Measurements from ENCODE around the gene C1QL2.

C1QL2 gene

GRCh38 chr2:119149611-119150010 is 8.9 kb downstream of the C1QL2 start:
- in situ Hi-C loops (cut with HindIII; ENCODE audit: low pct_unique_long_range_greater_than_20kb, low sequenced_read_pairs): no loop called here
- DNase-seq (ENCODE audit: low read depth in 1 of 2, low spot score in 1 of 2): no peak
- no peak for TF ChIP-seq JUND (IDR thresholded peaks at IDR 0.05; ENCODE audit: low read depth)

- TF ChIP-seq JUND (IDR thresholded peaks at IDR 0.05; ENCODE audit: low read depth): no peak
- in situ Hi-C loops (cut with HindIII; ENCODE audit: low pct_unique_long_range_greater_than_20kb, low sequenced_read_pairs): no loop called here
- DNase-seq (ENCODE audit: low read depth in 1 of 2, low spot score in 1 of 2): no peak
Measured at GRCh38 chr2:119147776-119148715, 10.5 kb downstream of the C1QL2 start.

- in situ Hi-C loops (cut with HindIII; ENCODE audit: low pct_unique_long_range_greater_than_20kb, low sequenced_read_pairs): no loop called here
- no peak for TF ChIP-seq JUND (IDR thresholded peaks at IDR 0.05; ENCODE audit: low read depth)
- DNase-seq (ENCODE audit: low read depth in 1 of 2, low spot score in 1 of 2): no peak
Measured at GRCh38 chr2:119144806-119145205, 13.7 kb downstream of the C1QL2 start.

DNA sequence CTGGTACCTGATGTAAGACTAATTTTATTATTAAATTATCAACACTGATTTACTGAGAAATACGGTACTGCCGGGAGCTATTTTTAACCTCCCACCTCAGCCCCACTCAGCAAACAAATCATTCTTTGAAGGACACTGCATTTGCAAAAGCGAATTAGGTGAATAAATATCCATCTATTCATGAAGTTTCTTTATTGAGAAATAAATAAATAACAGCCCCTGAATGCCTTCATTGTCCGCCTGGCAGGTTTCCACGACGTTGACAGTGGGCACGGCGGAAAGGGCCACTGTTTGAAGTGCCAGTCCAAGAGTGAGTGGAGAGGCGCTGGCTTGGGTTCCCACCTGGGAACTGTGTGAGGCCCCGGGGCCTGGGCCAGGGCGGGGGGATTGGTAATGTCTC is 15.7 kb downstream of the C1QL2 start:
- no peak for TF ChIP-seq JUND (IDR thresholded peaks at IDR 0.05; ENCODE audit: low read depth)
- in situ Hi-C loops (cut with HindIII; ENCODE audit: low pct_unique_long_range_greater_than_20kb, low sequenced_read_pairs): no loop called here
- DNase-seq (ENCODE audit: low read depth in 1 of 2, low spot score in 1 of 2): no peak

DNA sequence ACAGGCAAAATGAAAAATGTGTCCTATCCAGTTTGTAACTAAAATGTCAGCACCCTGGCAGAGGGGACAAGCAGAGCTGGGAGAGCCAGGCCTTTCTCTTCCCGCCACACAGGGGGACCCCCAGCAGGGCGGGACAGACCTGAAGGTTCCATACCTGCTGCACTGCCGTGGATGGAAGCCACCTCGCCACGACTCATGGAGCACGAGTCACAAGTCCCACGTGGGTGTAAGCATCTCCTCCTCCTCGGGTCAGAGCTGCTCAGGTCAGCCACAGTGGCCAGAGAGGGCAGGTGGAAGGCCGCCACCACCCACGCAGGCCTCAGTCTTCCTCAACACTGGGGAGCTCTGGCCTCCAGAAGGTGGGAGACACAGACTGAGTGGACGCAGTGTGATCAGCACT is 21.0 kb downstream of the C1QL2 start:
- in situ Hi-C loops (cut with HindIII; ENCODE audit: low pct_unique_long_range_greater_than_20kb, low sequenced_read_pairs): no loop called here
- no peak for TF ChIP-seq JUND (IDR thresholded peaks at IDR 0.05; ENCODE audit: low read depth)
- no peak for DNase-seq (ENCODE audit: low read depth in 1 of 2, low spot score in 1 of 2)

DNA sequence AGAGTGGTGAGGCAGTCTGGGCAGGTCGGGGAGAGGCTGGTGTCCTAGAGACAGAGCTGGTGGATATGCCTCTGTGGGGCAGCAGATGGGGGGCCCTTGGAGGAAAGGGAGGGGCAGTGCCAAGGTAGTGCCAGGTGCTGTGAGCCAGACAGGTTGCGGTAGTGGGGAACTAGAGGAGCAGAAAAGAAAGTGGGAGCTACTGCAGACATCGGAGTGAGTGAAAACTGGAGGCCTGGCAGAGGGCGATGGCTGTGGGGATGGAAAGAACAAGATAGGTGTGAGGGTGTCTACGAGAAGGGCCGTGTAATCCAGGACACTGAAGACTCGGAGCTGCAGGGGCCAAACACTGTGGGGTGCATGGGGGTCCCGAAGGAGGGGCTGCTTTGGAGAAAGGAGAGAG is 21.7 kb downstream of the C1QL2 start:
- no peak for DNase-seq (ENCODE audit: low read depth in 1 of 2, low spot score in 1 of 2)
- no peak for TF ChIP-seq JUND (IDR thresholded peaks at IDR 0.05; ENCODE audit: low read depth)
- in situ Hi-C loops (cut with HindIII; ENCODE audit: low pct_unique_long_range_greater_than_20kb, low sequenced_read_pairs): no loop called here

GRCh38 chr2:119136093-119136492 is 22.5 kb downstream of the C1QL2 start:
- in situ Hi-C loops (cut with HindIII; ENCODE audit: low pct_unique_long_range_greater_than_20kb, low sequenced_read_pairs): no loop called here
- DNase-seq (ENCODE audit: low read depth in 1 of 2, low spot score in 1 of 2): no peak
- TF ChIP-seq JUND (IDR thresholded peaks at IDR 0.05; ENCODE audit: low read depth): no peak

GRCh38 chr2:119134775-119135174 is 23.8 kb downstream of the C1QL2 start:
- TF ChIP-seq JUND (IDR thresholded peaks at IDR 0.05; ENCODE audit: low read depth): no peak
- in situ Hi-C loops (cut with HindIII; ENCODE audit: low pct_unique_long_range_greater_than_20kb, low sequenced_read_pairs): no loop called here
- DNase-seq (ENCODE audit: low read depth in 1 of 2, low spot score in 1 of 2): no peak

DNA sequence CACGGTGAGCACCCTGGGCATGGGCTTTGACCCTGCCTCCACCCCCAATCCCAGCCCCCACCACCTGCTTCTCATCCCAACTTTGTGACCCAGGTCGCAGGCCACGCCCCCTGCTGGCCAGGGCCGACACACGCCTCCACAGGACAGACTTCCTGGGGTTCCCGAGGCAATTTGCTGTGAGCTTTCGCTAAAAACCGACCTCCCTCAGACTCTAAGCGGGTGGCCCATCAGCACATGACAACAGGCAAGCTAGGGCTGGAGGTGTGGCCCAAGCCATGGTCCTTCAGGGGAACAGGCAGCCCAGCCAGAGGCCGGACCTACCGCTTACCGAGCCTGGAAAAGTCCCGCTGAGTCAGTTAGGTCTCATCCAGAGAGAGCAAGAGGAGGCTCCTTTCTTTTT is 31.9 kb downstream of the C1QL2 start:
- in situ Hi-C loops (cut with HindIII; ENCODE audit: low pct_unique_long_range_greater_than_20kb, low sequenced_read_pairs): no loop called here
- TF ChIP-seq JUND (IDR thresholded peaks at IDR 0.05; ENCODE audit: low read depth): no peak
- peak in 1 of 2 experiments; percentile 28 for DNase-seq (ENCODE audit: low read depth in 1 of 2, low spot score in 1 of 2)

DNA sequence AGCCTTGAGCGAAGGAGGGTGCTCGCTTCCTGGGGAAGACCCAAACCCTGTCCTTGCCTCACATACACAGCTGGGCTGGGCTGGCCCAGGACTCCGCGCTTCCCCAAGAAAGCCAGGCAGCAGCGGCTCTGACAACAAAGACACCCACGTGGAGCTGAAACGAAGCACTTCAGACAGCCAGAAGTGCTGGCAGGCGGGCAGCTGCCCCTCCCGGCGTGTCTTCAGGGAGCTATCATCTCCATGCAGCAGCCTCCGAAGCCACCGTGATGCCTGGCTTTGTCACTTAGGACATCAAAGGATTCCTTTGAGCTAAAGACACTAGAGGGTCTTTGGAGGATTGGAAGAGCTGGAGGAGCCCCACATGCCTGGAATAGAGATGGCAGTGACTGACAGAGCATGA is 35.2 kb downstream of the C1QL2 start:
- no peak for TF ChIP-seq JUND (IDR thresholded peaks at IDR 0.05; ENCODE audit: low read depth)
- no peak for DNase-seq (ENCODE audit: low read depth in 1 of 2, low spot score in 1 of 2)
- in situ Hi-C loops (cut with HindIII; ENCODE audit: low pct_unique_long_range_greater_than_20kb, low sequenced_read_pairs): no loop called here

DNA sequence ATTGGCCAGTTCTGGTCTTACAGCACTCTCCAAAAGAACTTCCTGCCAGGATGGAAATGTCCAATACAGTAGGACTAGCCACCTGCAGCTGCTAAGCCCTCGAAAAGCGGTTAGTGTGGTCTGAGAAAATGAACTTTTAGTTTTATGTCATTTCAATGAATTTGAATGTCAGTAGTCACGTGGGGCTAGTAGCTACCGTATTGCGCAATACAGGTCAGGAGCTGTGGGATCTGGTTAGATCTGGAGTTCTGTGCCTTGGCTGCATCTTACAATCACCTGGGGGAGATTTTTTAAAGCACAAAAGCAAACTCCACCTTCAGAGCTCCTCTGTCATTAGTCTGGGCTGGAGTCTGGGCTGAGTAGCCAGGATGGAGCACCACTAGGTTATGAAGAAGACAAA is 35.9 kb downstream of the C1QL2 start:
- in situ Hi-C loops (cut with HindIII; ENCODE audit: low pct_unique_long_range_greater_than_20kb, low sequenced_read_pairs): no loop called here
- DNase-seq (ENCODE audit: low read depth in 1 of 2, low spot score in 1 of 2): no peak
- TF ChIP-seq JUND (IDR thresholded peaks at IDR 0.05; ENCODE audit: low read depth): no peak

DNA sequence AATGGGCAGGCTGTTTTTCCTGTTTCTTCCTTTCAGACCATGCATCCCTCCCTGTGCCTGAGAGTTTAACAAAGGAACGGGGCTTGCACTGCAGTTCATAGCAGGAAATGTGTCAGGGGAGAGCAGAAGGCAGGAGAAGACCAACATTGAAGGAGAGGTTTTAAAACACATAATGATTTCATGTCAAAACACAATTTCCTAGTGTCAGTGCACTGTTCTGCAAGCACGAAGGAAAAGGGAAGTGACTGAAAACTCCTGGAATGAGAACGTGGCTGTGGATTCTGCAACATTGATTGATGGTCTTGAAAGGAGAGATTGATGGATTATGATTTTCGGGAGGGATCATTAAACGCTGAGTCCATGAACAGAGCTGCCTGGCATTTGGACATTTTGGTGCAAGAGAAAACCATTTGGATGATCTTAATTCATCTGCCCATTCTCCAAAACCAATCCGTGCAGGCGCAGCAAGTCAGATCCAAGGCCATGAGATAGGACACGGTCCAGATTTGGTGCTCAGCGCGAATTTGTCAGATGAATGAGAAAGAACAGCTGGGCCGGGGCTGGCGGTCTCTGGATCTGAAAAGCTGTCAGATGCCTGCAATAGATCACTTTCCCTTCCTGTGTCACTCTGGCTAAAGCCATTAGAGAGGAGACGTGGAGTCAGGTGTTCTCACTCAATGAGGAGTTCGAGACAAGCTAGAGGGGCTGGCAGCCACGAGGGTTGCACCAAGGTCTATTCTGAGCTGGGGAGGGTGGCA is 38.4 kb downstream of the C1QL2 start:
- TF ChIP-seq JUND (IDR thresholded peaks at IDR 0.05; ENCODE audit: low read depth): no peak
- in situ Hi-C loops (cut with HindIII; ENCODE audit: low pct_unique_long_range_greater_than_20kb, low sequenced_read_pairs): no loop called here
- no peak for DNase-seq (ENCODE audit: low read depth in 1 of 2, low spot score in 1 of 2)
